ENCODE measurements around the gene FANCC.

Gene FANCC

DNA sequence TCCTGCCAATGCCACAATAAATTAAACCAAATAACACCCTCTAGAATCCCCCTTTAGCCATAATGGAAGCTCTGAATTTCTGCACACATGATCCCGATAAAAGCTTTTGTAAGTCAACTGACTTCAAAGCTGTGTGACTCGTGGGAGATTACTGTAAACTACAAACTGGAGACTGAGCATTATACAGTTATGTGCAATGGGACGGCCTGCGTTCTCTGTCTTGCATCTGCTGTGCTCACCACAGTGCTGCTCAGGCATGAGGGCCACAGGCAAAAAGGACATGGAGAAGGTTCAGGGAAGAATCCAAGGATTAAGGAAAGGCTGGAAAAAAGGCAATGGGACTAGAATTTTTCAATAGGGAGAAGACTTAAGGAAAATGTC, 184.2 kb downstream of the FANCC start:
- TF ChIP-seq CTCF (IDR thresholded peaks at IDR 0.05; ENCODE audit: borderline replicate concordance, extremely low read depth, low read length, poor library complexity, severe bottlenecking) (no peak), EZH2 (IDR thresholded peaks at IDR 0.05; ENCODE audit: borderline replicate concordance, low read depth, low read length, severe bottlenecking) (no peak)

DNA sequence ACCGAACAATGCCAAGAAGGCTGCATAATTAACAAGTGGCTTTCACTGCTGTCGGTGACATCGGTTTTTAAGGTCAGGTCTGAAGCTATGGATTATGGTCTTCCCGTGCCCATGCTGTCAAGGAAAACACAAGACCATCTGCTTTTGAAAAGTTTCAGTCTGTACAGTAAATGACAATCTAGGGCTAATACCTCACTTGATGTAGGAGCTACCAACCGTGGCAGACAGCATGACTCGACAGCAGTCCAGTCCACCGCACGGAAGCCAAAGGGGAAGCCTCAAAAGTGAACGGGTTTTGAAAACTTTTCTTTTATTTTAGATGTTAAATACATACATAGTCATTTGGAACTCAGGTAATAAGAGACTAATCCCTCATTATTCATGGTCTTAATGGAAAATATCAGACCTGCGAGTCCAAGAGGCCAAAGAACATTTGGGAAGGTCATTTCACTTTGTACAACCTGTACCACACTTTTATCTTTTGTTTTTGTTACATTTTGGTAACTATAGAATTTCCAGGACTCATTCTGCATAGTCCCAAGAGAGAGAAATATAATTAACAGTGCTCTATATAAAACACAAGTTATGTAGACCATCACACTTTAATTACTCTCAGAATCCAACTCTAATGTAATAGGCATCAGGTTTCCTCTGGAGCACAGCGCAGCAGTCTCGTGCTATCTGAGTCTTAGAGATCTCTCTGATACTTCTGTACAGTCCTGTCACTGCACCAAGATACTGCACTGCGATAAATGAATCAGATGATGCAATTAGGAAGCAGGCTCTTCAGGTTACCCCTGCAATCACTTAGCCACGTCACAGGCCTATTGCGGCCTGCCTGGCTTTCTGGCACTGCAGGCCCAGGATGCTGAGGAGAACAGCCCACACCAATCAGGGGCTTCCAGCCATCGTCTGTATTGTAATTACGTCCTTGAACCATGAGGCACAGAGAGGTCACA, 184.9 kb downstream of the FANCC start:
- TF ChIP-seq CTCF (IDR thresholded peaks at IDR 0.05; ENCODE audit: borderline replicate concordance, extremely low read depth, low read length, poor library complexity, severe bottlenecking) (no peak), EZH2 (IDR thresholded peaks at IDR 0.05; ENCODE audit: borderline replicate concordance, low read depth, low read length, severe bottlenecking) (no peak)
- H3K36me3 ChIP-seq (ENCODE audit: insufficient read depth, low read length), result no peaks in the 10 kb centered on the region
- no peak overlapping the region for H3K4me3 ChIP-seq (ENCODE audit: low read depth in 1 of 2, low read length in 2 of 2)
- no peaks in the 10 kb centered on the region for H3K27me3 ChIP-seq (ENCODE audit: insufficient read depth, low read length, poor library complexity)
- H3K79me2 ChIP-seq (ENCODE audit: insufficient read depth, low read length), result no peaks in the 10 kb centered on the region
- H3K9ac ChIP-seq (ENCODE audit: low read depth, low read length), result no peak overlapping the region
- no peaks in the 10 kb centered on the region for H3K9me3 ChIP-seq (ENCODE audit: insufficient read depth, low read length, severe bottlenecking)
- H3K4me2 ChIP-seq (ENCODE audit: insufficient read depth, low read length), result no peak overlapping the region
- no peak overlapping the region for H2AFZ ChIP-seq (ENCODE audit: low read depth, low read length)
- H3K27ac ChIP-seq (ENCODE audit: low read length), result no peak overlapping the region
- ATAC-seq (ENCODE audit: insufficient read depth, low read depth) (no peak), DNase-seq (no peak)
- no peaks in the 10 kb centered on the region for H3K4me1 ChIP-seq (ENCODE audit: insufficient read depth, low read length)
- H4K20me1 ChIP-seq (ENCODE audit: insufficient read depth, low read length), result no peaks in the 10 kb centered on the region

More for the DNA sequence above, 184.2 kb downstream of the FANCC start:
- no peak overlapping the region for H2AFZ ChIP-seq (ENCODE audit: low read depth, low read length)
- H3K36me3 ChIP-seq (ENCODE audit: insufficient read depth, low read length), result no peaks in the 10 kb centered on the region
- H3K4me2 ChIP-seq (ENCODE audit: insufficient read depth, low read length), result no peak overlapping the region
- no peak for ATAC-seq (ENCODE audit: insufficient read depth, low read depth)
- H3K4me3 ChIP-seq (ENCODE audit: low read depth in 1 of 2, low read length in 2 of 2), result no peak overlapping the region
- no peaks in the 10 kb centered on the region for H3K79me2 ChIP-seq (ENCODE audit: insufficient read depth, low read length)
- no peaks in the 10 kb centered on the region for H3K4me1 ChIP-seq (ENCODE audit: insufficient read depth, low read length)
- no peak overlapping the region for H3K27ac ChIP-seq (ENCODE audit: low read length)
- H3K9me3 ChIP-seq (ENCODE audit: insufficient read depth, low read length, severe bottlenecking), result no peaks in the 10 kb centered on the region
- no peak overlapping the region for H3K9ac ChIP-seq (ENCODE audit: low read depth, low read length)
- no peak for DNase-seq
- no peaks in the 10 kb centered on the region for H3K27me3 ChIP-seq (ENCODE audit: insufficient read depth, low read length, poor library complexity)
- H4K20me1 ChIP-seq (ENCODE audit: insufficient read depth, low read length), result no peaks in the 10 kb centered on the region

- Histone ChIP-seq H2AFZ (ENCODE audit: low read depth, low read length) (no peak overlapping the region), H3K4me2 (ENCODE audit: insufficient read depth, low read length) (no peak overlapping the region), H3K27ac (ENCODE audit: low read length) (no peak overlapping the region), H4K20me1 (ENCODE audit: insufficient read depth, low read length) (no peaks in the 10 kb centered on the region), H3K9me3 (ENCODE audit: insufficient read depth, low read length, severe bottlenecking) (no peaks in the 10 kb centered on the region), H3K9ac (ENCODE audit: low read depth, low read length) (no peak overlapping the region), H3K79me2 (ENCODE audit: insufficient read depth, low read length) (no peaks in the 10 kb centered on the region), H3K4me3 (ENCODE audit: low read depth in 1 of 2, low read length in 2 of 2) (no peak overlapping the region), H3K36me3 (ENCODE audit: insufficient read depth, low read length) (no peaks in the 10 kb centered on the region), H3K4me1 (ENCODE audit: insufficient read depth, low read length) (no peaks in the 10 kb centered on the region), H3K27me3 (ENCODE audit: insufficient read depth, low read length, poor library complexity) (no peaks in the 10 kb centered on the region)
- TF ChIP-seq CTCF (IDR thresholded peaks at IDR 0.05; ENCODE audit: borderline replicate concordance, extremely low read depth, low read length, poor library complexity, severe bottlenecking) (peak; percentile 82), EZH2 (IDR thresholded peaks at IDR 0.05; ENCODE audit: borderline replicate concordance, low read depth, low read length, severe bottlenecking) (no peak)
- DNase-seq (peak; percentile 57), ATAC-seq (ENCODE audit: insufficient read depth, low read depth) (peak; percentile 77)
Measured at GRCh38 chr9:95131023-95131943, 186.2 kb downstream of the FANCC start.

All from DND-41 (cell line).